NCI-H2081 treated with DMSO at 0.1 percent for 48 hours (cell line): Measurements from ENCODE around the gene SNAI3.

Experiments used
- DNase-seq: peaks from one replicate; lab custom pipeline; 2025; lab: John Stamatoyannopoulos, UW

The SNAI3 gene

DNA sequence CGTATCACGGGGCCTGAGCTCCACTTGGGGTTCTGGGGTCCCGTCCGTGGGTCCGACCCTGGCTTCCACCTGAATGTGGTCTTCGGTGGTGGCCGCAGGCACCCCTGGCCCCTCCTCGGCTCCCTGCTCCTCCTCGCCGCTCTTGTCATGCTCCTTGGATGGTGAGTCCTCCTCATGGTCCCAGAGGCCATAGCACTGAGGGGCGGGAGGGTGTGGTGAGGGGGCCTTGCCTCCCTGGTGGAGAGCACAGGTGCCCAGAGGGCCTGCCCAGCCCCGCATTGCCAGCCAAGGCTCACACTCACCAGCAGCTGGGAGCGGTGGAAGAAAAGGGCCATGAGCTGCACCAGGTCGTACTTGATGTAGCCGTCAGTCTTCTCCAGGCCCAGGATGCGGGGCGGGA, 34.9 kb upstream of the SNAI3 start:
- no peak for DNase-seq

DNA sequence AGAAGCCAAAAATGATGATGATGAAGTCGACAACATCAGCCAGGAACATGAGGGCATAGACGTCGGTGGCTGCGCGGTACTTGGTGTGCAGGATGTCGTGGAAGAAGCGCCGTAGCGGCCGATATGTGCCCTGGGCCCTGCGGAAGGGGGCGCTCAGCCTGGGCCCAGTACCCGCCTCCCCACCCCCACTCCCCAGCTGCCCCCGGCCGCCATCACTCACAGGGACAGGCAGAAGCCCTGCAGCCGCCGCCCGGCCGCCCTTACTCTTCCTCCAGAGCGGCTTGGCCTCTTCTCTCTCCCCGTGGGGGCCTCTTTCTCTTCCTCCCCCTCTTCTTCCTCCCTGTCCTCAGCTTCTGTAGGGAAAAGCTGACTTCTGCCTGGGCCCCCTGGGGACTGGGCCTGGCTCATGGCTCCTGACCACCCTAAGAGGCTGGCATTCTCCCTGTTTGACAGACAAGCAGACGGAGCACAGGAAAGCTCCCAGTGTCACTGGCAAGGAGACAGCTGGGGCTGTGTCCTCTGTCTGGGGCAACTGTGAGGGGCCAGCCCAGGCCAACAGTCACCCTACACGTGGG, 34.2 kb upstream of the SNAI3 start:
- no peak for DNase-seq

DNA sequence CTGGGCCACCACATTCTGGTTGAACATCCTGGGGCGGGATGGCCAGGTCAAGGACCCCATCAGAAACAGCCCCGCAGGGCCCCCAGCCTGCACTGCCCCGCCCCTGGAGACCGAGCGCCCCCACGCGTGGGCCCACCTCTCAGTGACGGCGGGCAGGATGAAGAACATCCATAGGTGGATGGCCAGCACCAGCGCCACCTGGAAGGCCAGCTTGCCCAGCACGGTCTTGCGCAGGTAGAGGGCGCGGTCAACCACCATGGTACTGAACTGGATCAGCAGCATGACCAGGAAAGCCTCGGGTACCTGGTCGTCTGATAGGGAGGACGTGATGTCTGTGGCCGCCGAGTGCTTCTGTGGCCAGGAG, 33.6 kb upstream of the SNAI3 start:
- DNase-seq, result no peak

DNA sequence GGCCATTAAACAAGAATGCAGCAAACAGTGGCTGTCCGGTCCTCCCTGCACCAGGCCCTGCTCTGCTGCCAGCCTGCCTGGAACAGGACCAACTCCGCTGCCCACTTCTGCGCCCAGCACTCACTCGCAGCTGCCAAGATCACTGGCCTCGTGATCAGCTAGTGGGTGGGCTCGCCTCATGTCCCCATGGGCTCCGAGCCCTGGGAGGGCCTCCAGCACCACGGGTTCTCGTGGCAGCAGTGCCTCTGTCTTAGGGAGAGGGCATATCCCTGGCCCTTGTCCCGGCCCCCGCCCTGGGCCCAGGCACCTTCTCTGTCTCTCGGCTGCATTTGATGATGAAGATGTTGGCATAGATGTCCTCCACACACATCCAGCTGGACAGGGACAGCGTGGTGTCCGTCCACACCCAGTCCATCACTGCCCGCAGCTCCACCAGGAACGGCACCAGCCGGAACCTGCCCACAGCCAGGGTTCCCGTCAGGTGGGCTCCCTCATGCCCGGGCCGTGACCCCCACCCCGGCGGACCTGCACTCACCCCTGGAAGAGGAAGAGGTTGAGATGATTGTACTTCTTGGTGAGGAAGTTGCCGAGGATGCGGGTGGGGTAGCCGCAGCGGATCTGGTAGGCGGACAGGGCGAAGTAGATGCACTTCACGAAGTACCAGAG, 33.1 kb upstream of the SNAI3 start:
- no peak for DNase-seq

DNA sequence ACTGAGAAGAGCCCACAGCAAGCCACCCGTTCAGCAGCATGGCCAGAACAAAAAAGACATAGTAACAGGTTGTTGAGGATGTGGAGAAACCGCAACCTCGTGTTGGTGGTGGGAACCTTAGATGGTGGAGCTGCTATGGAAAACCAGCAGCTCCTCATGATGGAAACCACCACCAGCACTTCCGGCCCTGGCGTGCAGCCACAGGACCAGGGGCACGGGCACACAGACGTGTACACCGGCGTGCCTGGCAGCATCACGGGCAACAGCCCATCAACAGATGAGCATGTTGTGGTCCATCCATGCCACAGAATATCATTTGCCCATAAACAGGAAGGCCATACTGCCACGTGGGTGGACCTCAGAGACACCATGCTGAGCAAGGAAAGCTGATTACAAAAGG, 31.9 kb upstream of the SNAI3 start:
- DNase-seq, result no peak

DNA sequence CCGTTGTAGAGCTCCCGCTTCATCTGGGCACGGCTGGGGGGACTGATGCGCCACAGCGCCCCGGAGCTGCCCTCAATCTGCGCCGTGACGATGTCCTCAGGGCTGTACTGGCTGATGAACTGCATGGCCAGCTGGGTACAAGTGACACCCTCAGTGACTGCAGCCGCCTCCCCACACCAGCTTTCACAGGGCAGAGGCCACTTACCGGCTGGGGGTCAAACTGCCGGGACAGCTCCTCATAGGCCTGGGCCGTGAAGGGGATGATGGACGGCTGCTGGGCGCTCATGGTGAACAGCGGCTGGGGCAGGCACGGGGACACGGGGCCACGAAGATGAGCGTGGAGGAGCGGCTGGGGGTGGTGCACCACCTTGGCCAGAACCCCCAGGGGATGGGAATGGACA, 30.3 kb upstream of the SNAI3 start:
- no peak for DNase-seq

DNA sequence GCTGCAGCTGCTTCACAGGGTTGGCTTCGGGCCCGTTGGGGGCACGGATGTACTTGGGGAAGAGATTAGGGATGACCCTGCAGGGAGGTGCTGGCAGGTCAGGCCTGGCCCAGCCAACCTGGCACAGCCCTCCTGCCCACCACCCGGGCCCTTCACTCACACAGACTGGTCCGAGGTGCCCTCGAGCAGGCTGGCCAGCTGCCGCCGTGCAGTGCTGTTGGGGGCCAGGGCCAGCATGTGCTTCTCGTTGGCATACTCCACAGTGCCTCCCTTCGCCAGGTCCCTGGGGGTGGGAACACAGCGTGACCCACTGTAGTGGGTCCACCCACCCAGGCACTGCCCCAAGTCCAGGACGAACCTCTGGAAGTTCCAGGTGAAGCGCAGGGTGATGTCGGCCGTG, 29.9 kb upstream of the SNAI3 start:
- no peak for DNase-seq

DNA sequence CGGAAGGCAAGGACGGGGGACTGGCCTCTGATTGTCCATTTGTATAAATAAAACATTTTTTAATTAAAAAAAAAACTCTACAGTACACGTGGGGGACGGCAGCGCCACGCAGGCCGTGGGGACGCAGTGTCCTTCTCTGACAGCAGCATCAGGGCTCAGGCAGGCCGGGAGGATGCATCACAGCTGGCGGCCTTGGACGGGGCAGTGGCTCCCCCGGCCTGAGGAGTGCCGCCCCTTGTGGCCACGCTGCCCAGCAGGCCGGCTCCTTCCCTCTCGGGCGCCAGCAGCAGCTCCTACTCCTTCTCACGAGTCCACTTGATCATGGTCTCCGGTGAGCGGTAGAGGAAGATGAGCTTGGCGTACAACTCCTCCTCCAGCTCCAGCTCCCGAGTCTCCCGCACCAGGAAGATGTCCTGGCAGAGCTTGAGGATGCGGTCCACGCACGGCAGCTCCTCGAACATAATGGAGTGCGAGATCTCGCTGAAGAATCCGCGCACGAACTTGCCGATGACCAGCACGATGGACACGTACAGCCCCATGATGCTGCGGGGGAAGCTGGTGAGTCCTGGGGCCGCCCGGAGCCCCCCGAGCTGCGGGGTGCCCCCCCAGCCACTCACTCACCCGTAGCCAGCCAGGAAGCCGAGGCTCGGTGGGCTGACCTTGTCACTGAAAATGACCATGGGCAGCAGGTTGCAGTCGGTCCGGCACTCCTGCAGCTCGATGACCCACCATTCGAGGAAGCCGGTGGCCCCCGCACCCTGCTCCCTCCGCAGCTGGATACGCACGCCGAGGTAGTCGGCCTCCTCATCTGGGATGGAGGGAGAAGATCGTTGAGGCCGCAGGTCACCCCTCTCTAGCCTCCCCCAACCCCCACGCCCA, 29.2 kb upstream of the SNAI3 start:
- DNase-seq, result no peak

DNA sequence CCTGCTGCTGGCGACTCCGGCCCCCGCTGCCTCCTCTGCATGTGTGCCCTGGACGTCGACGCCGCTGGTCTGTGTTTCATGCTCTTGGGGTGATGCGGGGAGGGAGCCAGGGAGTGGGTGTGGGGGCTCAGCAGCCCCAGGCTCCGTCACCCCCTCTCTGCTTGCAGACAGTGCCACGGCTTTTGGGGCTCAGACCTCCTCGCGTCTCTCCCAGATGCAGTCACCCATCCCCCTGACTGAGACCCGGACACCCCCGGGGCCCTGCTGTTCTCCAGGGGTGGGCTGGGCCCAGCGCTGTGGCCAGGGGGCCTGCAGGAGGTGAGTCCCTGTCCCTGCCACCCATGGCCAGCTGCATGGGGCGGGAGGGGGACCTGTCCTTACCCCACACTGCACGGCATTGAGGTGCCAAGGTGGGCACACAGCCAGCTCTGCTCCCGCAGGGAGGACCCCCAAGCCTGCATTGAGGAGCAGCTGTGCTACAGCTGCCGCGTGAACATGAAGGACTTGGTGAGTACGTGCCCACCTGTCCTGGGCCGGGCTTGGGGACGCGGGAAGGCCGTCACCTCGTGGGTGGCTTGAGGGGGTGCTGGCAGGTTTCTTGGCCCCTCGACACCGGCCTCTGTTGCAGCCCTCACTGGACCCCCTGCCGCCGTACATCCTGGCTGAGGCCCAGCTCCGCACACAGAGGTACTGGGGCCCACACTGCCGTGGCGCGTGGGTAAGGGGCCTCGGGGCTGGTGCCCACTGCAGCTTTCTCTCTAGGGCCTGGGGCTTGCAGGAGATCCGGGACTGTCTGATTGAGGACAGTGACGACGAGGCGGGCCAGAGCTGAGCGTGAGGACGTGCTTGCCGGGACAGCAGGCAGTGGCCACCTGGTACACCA, 28.4 kb upstream of the SNAI3 start:
- no peak for DNase-seq

DNA sequence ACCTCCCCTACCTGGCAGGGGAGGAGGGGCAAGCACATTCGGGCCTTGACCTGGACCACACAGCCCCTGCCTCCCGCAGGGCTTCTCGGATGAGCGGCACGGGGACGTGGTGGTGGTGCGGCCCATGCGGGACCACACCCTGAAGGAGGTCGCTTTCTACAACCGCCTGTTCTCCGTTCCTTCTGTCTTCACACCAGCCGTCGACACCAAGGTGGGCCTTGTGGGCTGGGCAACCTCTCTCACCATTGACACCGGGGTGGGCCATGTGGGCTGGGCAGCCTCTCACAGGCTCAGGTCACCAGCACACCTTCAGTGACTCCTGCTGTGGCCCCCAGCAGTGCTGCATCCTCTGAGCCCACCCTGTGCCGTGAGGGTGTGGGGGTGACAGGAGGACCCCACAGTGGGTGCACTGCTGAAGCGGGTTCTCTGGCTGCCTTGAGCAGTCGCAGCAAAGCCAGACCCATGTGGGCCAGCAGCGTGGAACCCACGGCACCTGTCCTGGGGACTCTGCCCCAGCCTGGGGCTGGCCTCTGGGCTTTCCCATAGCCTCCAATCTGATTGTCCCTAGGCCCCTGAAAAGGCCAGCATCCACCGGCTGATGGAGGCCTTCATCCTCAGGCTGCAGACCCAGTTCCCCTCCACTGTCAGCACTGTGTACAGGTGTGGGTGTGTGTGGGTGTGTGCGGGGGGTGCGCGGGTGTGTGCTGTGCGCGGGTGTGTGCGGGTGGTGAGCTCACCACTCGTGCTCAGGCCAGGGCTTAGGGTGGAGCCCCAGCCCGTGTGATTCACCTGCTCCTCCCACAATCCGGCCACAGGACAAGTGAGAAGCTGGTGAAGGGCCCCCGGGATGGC, 27.5 kb upstream of the SNAI3 start:
- DNase-seq, result no peak

DNA sequence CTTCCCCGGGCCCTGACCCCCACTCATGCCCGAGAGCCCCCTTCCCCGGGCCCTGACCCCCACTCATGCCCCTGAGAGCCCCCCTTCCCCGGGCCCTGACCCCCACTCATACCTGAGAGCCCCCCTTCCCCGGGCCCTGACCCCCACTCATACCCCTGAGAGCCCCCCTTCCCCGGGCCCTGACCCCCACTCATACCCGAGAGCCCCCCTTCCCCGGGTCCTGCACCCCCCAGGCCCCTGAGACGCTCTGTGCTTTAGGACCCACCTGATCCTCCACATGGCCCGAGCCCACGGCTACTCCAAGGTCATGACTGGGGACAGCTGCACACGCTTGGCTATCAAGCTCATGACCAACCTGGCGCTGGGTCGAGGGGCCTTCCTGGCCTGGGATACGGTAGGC, 26.7 kb upstream of the SNAI3 start:
- no peak for DNase-seq

DNA sequence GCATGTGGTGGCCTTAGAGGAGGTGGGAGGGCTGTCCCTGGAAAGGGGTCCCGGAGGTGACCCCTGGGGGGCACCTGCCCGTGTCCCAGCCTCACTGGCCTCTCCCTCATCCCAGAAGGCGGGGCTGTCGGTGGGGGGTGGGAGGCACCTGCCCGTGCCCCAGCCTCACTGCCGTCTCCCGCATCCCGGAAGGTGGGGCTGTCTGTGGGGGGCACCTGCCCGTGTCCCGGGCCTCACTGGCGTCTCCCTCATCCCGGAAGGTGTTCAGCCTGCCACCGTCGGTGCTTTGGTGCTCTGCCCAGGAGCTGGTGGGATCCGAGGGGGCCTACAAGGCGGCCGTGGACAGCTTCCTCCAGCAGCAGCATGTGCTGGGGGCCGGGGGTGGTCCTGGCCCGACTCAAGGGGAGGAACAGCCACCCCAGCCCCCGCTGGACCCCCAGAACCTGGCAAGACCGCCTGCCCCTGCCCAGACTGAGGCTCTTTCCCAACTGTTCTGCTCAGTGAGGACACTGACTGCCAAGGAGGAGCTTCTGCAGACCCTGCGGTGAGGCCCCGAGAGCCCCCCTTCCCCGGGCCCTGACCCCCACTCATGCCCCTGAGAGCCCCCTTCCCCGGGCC, 26.2 kb upstream of the SNAI3 start:
- DNase-seq, result no peak

DNA sequence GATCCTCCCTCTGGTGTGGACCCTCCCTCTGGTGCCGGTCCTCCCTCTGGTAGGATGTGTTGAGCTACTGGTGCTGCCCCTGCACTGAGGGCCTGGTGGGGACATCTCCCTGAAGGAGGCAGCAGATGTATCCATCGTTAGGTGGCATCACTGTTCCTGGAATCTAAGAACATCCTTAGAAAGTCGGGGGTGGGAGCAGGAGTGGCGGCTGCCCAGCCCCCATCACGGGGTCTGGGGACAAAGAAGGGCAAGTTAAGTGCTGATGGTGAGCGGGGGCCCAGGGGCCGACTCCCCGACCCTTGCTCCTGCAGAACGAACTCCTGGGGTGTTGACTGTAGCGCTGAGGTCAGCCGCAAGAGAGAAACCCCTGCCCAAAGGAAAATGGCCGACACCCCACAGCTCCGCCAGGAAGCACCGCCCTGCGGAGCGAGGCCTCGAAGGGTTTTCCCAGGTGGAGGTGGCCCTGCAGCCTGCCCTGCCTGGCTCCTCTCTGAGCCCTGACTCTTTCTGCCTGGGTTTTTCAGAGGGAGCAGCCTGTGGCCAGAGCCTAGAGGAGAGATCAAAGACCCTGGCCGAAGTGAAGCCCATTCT, 25.5 kb upstream of the SNAI3 start:
- no peak for DNase-seq

DNA sequence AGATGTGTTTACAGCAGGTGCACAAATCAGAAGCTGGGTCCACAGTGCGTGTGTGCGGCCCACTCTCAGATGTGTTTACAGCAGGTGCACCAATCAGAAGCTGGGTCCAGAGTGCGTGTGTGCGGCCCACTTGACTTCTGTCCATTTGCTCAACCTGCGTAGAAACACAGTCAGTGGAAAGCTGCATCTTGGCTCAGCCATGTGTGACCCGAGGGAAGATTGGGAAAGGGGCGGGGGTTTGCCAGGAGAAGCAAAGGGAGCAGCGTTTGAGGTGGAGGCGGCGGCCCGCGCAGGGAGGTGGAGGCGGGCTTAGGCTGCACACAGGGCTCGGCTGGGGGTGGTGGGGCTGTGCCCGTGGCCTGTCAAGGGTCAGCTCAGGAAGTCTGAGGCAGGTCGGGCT, 24.2 kb upstream of the SNAI3 start:
- DNase-seq, result no peak

DNA sequence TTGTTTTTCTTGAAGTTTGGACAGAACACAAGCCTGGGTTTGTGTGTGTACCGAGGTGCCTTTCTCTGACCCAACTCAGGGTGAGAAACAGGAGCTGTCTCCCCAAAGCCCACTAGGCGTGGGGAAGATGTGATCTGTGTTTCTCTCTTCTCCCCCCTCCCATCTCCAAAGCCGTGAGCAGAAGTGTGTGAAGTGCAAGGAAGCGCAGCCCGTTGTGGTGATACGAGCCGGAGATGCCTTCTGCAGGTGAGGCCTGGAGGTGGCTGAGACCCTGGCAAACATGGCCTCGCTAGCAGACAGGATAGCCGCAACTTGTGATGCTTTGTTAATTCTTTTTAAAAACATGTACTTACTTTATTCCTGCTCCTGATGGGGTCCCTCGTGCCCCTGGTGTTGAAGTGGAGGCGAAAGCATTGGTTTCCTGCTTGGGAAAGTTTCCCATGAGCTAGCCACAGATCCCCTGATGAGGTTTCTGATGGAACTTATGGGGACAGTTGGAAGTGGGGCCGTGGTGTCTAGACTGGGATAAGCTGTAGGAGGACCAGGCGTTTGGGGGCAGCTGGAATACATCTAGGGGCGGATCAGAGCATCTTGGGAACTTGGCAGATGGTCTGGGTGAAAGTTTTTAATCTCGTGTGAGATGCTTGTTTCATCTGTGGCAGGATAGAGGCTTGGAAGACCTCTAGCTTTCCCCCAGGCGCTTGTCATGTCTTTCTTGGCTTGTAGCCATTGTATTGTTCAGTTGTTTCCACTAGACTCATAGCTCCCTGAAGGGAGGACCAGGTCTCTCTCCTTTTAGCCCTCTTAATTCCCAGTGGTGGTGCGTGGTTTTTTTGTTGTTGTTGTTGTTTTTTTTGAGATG, 20.9 kb upstream of the SNAI3 start:
- DNase-seq, result no peak

DNA sequence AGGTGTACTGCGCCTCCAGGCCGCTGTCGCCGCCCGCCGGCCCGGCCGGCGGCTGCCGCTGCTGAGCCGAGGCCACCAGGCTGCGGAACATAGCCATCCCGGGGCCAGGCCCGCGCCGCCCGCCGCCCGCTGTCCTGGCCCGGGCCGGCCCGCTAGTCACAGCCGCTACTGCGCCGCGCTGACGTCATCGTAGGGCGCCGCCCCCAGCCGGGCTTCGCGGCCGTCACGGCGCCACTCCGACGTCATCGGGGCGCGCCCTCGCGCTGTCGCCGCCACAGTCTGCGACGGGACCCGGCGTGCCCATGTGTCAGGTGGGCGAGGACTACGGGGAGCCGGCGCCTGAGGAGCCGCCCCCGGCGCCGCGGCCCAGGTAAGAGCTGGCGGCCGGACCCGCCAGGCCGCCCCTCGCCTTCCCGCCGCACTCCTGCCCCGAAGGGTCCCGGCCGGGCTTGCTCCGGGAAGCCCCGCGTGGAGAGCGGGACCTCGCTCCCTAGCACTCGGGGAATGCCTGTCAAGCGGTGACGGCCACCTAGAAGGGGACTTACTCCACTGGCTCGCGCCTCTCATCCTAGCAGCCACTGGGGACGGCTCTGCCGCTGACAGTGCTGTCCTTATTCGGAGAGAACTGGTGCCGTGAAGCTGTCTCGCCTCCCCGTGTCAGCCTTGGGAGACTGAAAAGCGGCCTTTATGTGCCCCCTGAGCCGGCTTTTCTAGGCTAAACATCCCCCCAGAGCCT, 20.1 kb upstream of the SNAI3 start, which contains the start of the genes CTU2 and RNF166:
TSS of gene CTU2 (plus strand) at position 275 of the 736 bp plus-strand sequence. CDS start at position 303, 28 bp downstream.
TSS of gene RNF166 (minus strand) at position 180 of the 736 bp plus-strand sequence. CDS start at position 97, 83 bp downstream.
- DNase-seq, result no peak

DNA sequence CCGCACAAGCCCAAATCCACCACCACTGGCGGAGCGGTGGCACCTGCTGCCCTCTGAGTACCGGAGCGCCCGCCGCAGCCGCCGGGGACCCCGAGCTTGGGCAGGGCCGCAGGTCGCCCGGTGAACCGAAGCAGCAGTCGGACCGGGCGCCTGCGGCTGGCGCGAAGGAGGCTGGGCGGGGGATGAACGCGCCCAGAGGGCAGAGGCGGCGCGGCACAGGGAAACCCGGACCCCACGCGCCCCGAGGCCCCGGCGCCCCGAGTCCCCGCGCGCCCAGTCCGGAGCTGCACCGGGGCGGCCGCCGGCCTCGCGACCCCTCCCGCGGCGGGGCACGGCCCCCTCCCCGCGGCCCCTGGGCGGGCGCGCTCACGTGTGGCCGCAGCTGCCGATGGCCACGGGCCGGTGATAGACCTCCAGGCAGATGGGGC, 19.5 kb upstream of the SNAI3 start:
- DNase-seq, result no peak

DNA sequence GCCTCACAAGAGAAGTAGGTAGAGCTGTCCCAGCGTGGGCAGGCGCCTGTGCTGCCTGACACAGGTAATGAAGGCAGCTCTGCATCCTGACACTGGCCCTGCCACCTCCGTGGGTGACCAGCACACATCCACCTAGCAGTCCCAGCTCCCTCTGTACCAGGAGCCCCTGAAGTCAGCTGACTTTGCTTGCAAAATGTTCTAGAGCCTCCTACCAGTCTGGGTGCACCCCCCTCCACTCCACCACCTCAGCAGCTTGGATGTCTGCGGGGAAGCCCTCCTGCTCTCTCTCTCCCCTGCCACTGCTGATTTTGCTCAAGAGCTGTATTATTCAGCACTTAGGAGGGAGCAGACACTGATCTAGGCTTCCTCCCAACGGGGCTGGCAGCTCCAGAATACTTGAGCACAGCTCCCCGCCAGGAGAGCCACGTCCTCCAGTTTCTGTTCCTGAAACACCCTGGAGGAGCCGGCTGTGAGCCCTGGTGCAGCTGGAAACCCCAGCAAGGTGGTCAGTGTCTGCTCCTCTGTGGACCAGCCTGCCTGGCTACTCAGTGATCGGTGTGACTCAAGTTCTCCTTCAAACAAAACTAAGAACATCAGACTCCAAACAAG, 18.9 kb upstream of the SNAI3 start:
- no peak for DNase-seq
